ENCODE measurements around the gene FGFR2. TPM values are rescaled to one million over a fixed set of nuclear protein-coding genes. Genes with fewer than 3 reads are reported as not detected.

The FGFR2 gene
- total RNA-seq, 1 donor from 2014 or later = 7.4 TPM

- H3K27ac Mint-ChIP-seq (ENCODE audit: unreplicated experiment) = no peak overlapping the region
- peaks cover 2% of the 10 kb centered on the region for H3K9me3 Mint-ChIP-seq (ENCODE audit: unreplicated experiment)
Measured at GRCh38 chr10:121500701-121501332, 97.4 kb downstream of the FGFR2 start.

GRCh38 chr10:121497513-121498470, 100.5 kb downstream of the FGFR2 start:
- no peak for TF ChIP-seq CTCF (IDR thresholded peaks at IDR 0.05; ENCODE audit: partially characterized antibody, unreplicated experiment)
- no peak overlapping the region for H3K27ac Mint-ChIP-seq (ENCODE audit: unreplicated experiment)
- H3K36me3 Mint-ChIP-seq (ENCODE audit: unreplicated experiment) = no peaks in the 10 kb centered on the region
- peaks cover 2% of the 10 kb centered on the region for H3K27me3 Mint-ChIP-seq (ENCODE audit: unreplicated experiment)
- peaks cover 8% of the 10 kb centered on the region for H3K4me1 Mint-ChIP-seq (ENCODE audit: low read depth, unreplicated experiment)
- H3K9me3 Mint-ChIP-seq (ENCODE audit: unreplicated experiment) = no peaks in the 10 kb centered on the region
- no peak overlapping the region for H3K4me3 Mint-ChIP-seq (ENCODE audit: unreplicated experiment)
- no peak for DNase-seq

More at GRCh38 chr10:121500701-121501332, 97.4 kb downstream of the FGFR2 start:
- H3K27me3 Mint-ChIP-seq (ENCODE audit: unreplicated experiment) = peaks cover 2% of the 10 kb centered on the region
- no peak for TF ChIP-seq CTCF (IDR thresholded peaks at IDR 0.05; ENCODE audit: partially characterized antibody, unreplicated experiment)
- peaks cover 6% of the 10 kb centered on the region for H3K36me3 Mint-ChIP-seq (ENCODE audit: unreplicated experiment)
- peaks cover 8% of the 10 kb centered on the region for H3K4me1 Mint-ChIP-seq (ENCODE audit: low read depth, unreplicated experiment)
- H3K4me3 Mint-ChIP-seq (ENCODE audit: unreplicated experiment) = no peak overlapping the region
- no peak for DNase-seq

GRCh38 chr10:121495719-121496118, 102.5 kb downstream of the FGFR2 start:
- no peaks in the 10 kb centered on the region for H3K9me3 Mint-ChIP-seq (ENCODE audit: unreplicated experiment)
- DNase-seq = no peak
- no peak overlapping the region for H3K4me3 Mint-ChIP-seq (ENCODE audit: unreplicated experiment)
- no peaks in the 10 kb centered on the region for H3K36me3 Mint-ChIP-seq (ENCODE audit: unreplicated experiment)
- no peak overlapping the region for H3K27ac Mint-ChIP-seq (ENCODE audit: unreplicated experiment)
- peaks cover 7% of the 10 kb centered on the region for H3K4me1 Mint-ChIP-seq (ENCODE audit: low read depth, unreplicated experiment)
- TF ChIP-seq CTCF (IDR thresholded peaks at IDR 0.05; ENCODE audit: partially characterized antibody, unreplicated experiment) = no peak
- H3K27me3 Mint-ChIP-seq (ENCODE audit: unreplicated experiment) = peaks cover 2% of the 10 kb centered on the region

GRCh38 chr10:121494296-121494695, 103.9 kb downstream of the FGFR2 start:
- H3K9me3 Mint-ChIP-seq (ENCODE audit: unreplicated experiment) = no peaks in the 10 kb centered on the region
- TF ChIP-seq CTCF (IDR thresholded peaks at IDR 0.05; ENCODE audit: partially characterized antibody, unreplicated experiment) = no peak
- H3K4me1 Mint-ChIP-seq (ENCODE audit: low read depth, unreplicated experiment) = no peaks in the 10 kb centered on the region
- no peak for DNase-seq
- no peaks in the 10 kb centered on the region for H3K36me3 Mint-ChIP-seq (ENCODE audit: unreplicated experiment)
- no peak overlapping the region for H3K4me3 Mint-ChIP-seq (ENCODE audit: unreplicated experiment)
- H3K27me3 Mint-ChIP-seq (ENCODE audit: unreplicated experiment) = no peaks in the 10 kb centered on the region
- H3K27ac Mint-ChIP-seq (ENCODE audit: unreplicated experiment) = no peak overlapping the region

GRCh38 chr10:121493521-121493920, 104.7 kb downstream of the FGFR2 start:
- Mint-ChIP-seq H3K9me3 (ENCODE audit: unreplicated experiment) (no peaks in the 10 kb centered on the region), H3K4me3 (ENCODE audit: unreplicated experiment) (no peak overlapping the region), H3K4me1 (ENCODE audit: low read depth, unreplicated experiment) (no peaks in the 10 kb centered on the region), H3K36me3 (ENCODE audit: unreplicated experiment) (no peaks in the 10 kb centered on the region), H3K27me3 (ENCODE audit: unreplicated experiment) (no peaks in the 10 kb centered on the region), H3K27ac (ENCODE audit: unreplicated experiment) (no peak overlapping the region)
- TF ChIP-seq CTCF (IDR thresholded peaks at IDR 0.05; ENCODE audit: partially characterized antibody, unreplicated experiment) = no peak
- no peak for DNase-seq
